Measurements from ENCODE around the gene CCDC7. TPM values are rescaled to one million over a fixed set of nuclear protein-coding genes. Genes with fewer than 3 reads are reported as not detected.

The CCDC7 gene
- total RNA-seq, 4 donors from 2014 or later, result 15.1 to 72.3 (median 22.6) TPM

GRCh38 chr10:32417911-32418547 is 27.9 kb upstream of the CCDC7 start:
- no peak for DNase-seq (ENCODE audit: extremely low spot score)
- Histone ChIP-seq H3K9me3 (no peaks in the 10 kb centered on the region), H3K36me3 (no peaks in the 10 kb centered on the region), H3K27me3 (no peaks in the 10 kb centered on the region), H3K4me3 (peak overlapping the region in 1 of 4 donors; percentile 0), H3K4me1 (peaks cover 0 to 31% (median 26%) of the 10 kb centered on the region in 4 donors), H3K27ac (replicated peaks in 1 of 4) (peak overlapping the region; percentile 55 to 76 (median 66))
- WGBS, result 24% methylated on average over 2 of the region's 2 CpGs
- intact Hi-C loops (cut with DNase I), result no loop called here
- TF ChIP-seq POLR2AphosphoS5 (IDR thresholded peaks at IDR 0.05), result peak; percentile 7 to 42
- TF ChIP-seq POLR2A (IDR thresholded peaks at IDR 0.05; ENCODE audit: low read depth), result no peak

GRCh38 chr10:32418572-32418971 is 27.4 kb upstream of the CCDC7 start:
- H3K4me3 ChIP-seq, result no peak overlapping the region
- intact Hi-C loops (cut with DNase I), result no loop called here
- H3K4me1 ChIP-seq, result peaks cover 0 to 25% (median 21%) of the 10 kb centered on the region in 4 donors
- H3K27me3 ChIP-seq, result no peaks in the 10 kb centered on the region
- no peak for DNase-seq (ENCODE audit: extremely low spot score)
- no peaks in the 10 kb centered on the region for H3K36me3 ChIP-seq
- TF ChIP-seq POLR2AphosphoS5 (IDR thresholded peaks at IDR 0.05) (no peak), EP300 (IDR thresholded peaks at IDR 0.05) (no peak), POLR2A (IDR thresholded peaks at IDR 0.05; ENCODE audit: low read depth) (no peak)
- TF ChIP-seq, protein P1, sequence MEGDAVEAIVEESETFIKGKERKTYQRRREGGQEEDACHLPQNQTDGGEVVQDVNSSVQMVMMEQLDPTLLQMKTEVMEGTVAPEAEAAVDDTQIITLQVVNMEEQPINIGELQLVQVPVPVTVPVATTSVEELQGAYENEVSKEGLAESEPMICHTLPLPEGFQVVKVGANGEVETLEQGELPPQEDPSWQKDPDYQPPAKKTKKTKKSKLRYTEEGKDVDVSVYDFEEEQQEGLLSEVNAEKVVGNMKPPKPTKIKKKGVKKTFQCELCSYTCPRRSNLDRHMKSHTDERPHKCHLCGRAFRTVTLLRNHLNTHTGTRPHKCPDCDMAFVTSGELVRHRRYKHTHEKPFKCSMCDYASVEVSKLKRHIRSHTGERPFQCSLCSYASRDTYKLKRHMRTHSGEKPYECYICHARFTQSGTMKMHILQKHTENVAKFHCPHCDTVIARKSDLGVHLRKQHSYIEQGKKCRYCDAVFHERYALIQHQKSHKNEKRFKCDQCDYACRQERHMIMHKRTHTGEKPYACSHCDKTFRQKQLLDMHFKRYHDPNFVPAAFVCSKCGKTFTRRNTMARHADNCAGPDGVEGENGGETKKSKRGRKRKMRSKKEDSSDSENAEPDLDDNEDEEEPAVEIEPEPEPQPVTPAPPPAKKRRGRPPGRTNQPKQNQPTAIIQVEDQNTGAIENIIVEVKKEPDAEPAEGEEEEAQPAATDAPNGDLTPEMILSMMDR (IDR thresholded peaks at IDR 0.05), result no peak
- H3K9me3 ChIP-seq, result no peaks in the 10 kb centered on the region
- peak overlapping the region; percentile 55 to 76 (median 66) for H3K27ac ChIP-seq (replicated peaks in 1 of 4)
- WGBS, result 79% methylated on average over 3 of the region's 3 CpGs

DNA sequence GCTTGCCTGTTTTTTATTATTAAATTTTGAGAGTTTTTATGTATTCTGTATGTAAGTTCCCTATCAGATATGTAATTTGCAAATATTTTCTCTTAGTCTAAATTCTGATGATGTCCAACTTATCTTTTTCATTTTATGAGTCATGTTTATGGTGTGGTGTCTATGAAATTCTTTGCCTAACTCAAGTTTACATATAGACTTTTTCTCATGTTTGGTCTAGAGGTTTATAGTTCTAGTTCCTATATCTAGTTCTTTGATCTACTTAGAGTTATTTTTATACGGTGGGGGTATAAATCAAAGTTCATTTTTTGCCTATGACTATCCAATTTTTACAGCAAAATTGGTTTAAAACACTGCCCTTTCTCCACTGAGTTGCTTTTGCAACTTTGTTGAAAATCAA is 26.3 kb upstream of the CCDC7 start:
- H3K27me3 ChIP-seq, result no peaks in the 10 kb centered on the region
- TF ChIP-seq, protein P1 (IDR thresholded peaks at IDR 0.05), result no peak
- no peak for TF ChIP-seq POLR2AphosphoS5 (IDR thresholded peaks at IDR 0.05)
- no peak for TF ChIP-seq POLR2A (IDR thresholded peaks at IDR 0.05; ENCODE audit: low read depth)
- TF ChIP-seq EP300 (IDR thresholded peaks at IDR 0.05), result no peak
- 67% methylated on average over 1 of the region's 1 CpG for WGBS
- H3K4me1 ChIP-seq, result peaks cover 0 to 23% (median 18%) of the 10 kb centered on the region in 4 donors
- no peak overlapping the region for H3K4me3 ChIP-seq
- intact Hi-C loops (cut with DNase I), result no loop called here
- DNase-seq (ENCODE audit: extremely low spot score), result no peak
- H3K27ac ChIP-seq (replicated peaks in 1 of 4), result no peak overlapping the region
- H3K9me3 ChIP-seq, result no peaks in the 10 kb centered on the region
- no peaks in the 10 kb centered on the region for H3K36me3 ChIP-seq

GRCh38 chr10:32426186-32426585 is 19.8 kb upstream of the CCDC7 start:
- Histone ChIP-seq H3K4me3 (no peak overlapping the region), H3K4me1 (no peaks in the 10 kb centered on the region), H3K36me3 (no peaks in the 10 kb centered on the region), H3K27ac (replicated peaks in 1 of 4) (no peak overlapping the region), H3K27me3 (no peaks in the 10 kb centered on the region), H3K9me3 (no peaks in the 10 kb centered on the region)
- intact Hi-C loops (cut with DNase I), result no loop called here
- DNase-seq (ENCODE audit: extremely low spot score), result no peak
- no peak for TF ChIP-seq POLR2A (IDR thresholded peaks at IDR 0.05; ENCODE audit: low read depth)
- TF ChIP-seq POLR2AphosphoS5 (IDR thresholded peaks at IDR 0.05), result no peak
- TF ChIP-seq, protein P1 (IDR thresholded peaks at IDR 0.05), result no peak
- TF ChIP-seq EP300 (IDR thresholded peaks at IDR 0.05), result no peak
- 97% methylated on average over 2 of the region's 2 CpGs for WGBS

DNA sequence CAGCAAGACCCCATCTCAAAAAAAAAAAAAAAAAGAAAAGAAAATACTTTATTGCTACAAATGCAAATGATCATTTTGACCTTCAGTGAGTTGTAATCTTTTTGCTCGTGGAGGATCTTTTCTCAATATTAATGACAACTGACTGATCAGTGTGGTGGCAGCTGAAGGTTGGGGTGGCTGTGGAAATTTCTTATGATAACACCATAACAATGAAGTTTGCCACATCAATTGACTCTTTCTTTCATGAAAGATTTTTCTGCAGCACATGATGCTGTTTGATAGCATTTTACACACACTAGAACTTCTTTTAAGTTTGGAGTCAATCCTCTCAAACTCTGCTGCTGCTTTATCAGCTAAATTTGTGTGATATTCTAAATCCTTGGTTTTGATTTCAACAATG is 12.4 kb upstream of the CCDC7 start:
- WGBS, result 43% methylated on average over 1 of the region's 1 CpG
- TF ChIP-seq, protein P1 (IDR thresholded peaks at IDR 0.05), result no peak
- TF ChIP-seq POLR2AphosphoS5 (IDR thresholded peaks at IDR 0.05) (no peak), POLR2A (IDR thresholded peaks at IDR 0.05; ENCODE audit: low read depth) (no peak), EP300 (IDR thresholded peaks at IDR 0.05) (no peak)

More for the DNA sequence above, 12.4 kb upstream of the CCDC7 start:
- Histone ChIP-seq H3K9me3 (no peaks in the 10 kb centered on the region), H3K4me1 (no peaks in the 10 kb centered on the region), H3K27ac (replicated peaks in 1 of 4) (no peak overlapping the region), H3K27me3 (no peaks in the 10 kb centered on the region), H3K36me3 (no peaks in the 10 kb centered on the region), H3K4me3 (no peak overlapping the region)
- DNase-seq (ENCODE audit: extremely low spot score), result no peak
- intact Hi-C loops (cut with DNase I), result no loop called here

All from esophagus muscularis mucosa (tissue), 4 donors.